Measurements from ENCODE around the gene IDE.

GRCh38 chr10:92450896-92451295 is 123.0 kb downstream of the IDE start:
- TF ChIP-seq CTCF (IDR thresholded peaks at IDR 0.05) (no peak), POLR2A (IDR thresholded peaks at IDR 0.05) (no peak)

All from right lobe of liver (tissue), 4 donors.